ENCODE results near the gene CYTL1. TPM values are rescaled to one million over a fixed set of nuclear protein-coding genes. Genes with fewer than 3 reads are reported as not detected.

The CYTL1 gene
- total RNA-seq, 1 experiment from 2014 or later, result 3.2 TPM

- peaks cover 3% of the 10 kb centered on the region; the same call in 1 of the 2 replicates for H3K27me3 Mint-ChIP-seq (ENCODE audit: low read depth)
- no peak overlapping the region for H3K4me3 Mint-ChIP-seq
- TF ChIP-seq ATF2 (CRISPR knock-in tag; IDR thresholded peaks at IDR 0.05; ENCODE audit: borderline replicate concordance, low read depth) (no peak), OVOL2 (CRISPR knock-in tag; IDR thresholded peaks at IDR 0.05; ENCODE audit: borderline replicate concordance) (no peak), ZNF416 (CRISPR knock-in tag; IDR thresholded peaks at IDR 0.05) (no peak), ZNF317 (CRISPR knock-in tag; IDR thresholded peaks at IDR 0.05; ENCODE audit: borderline replicate concordance, low read depth) (no peak), RELA (CRISPR knock-in tag; IDR thresholded peaks at IDR 0.05; ENCODE audit: borderline replicate concordance) (no peak), ZNF121 (CRISPR knock-in tag; IDR thresholded peaks at IDR 0.05) (no peak), FOXP1 (CRISPR knock-in tag; IDR thresholded peaks at IDR 0.05; ENCODE audit: borderline replicate concordance) (no peak)
- DNase-seq (ENCODE audit: low spot score) (no peak), ATAC-seq (no peak)
- ChIA-PET POLR2A (no interaction called here), CTCF (interaction anchor here (1.1 to 1.2 kb wide), 2 partner anchors 64 to 84 kb away, joined by 4 read pairs; no protein-coding TSS in a partner anchor)
- no peaks in the 10 kb centered on the region; the same call in 1 of the 2 replicates for H3K4me1 Mint-ChIP-seq
- H3K36me3 Mint-ChIP-seq, result no peaks in the 10 kb centered on the region
- no peak overlapping the region for H3K27ac Mint-ChIP-seq
- H3K9me3 Mint-ChIP-seq, result peaks cover 3% of the 10 kb centered on the region; the same call in 1 of the 2 replicates
Observed at GRCh38 chr4:4986841-4987240, 32.4 kb downstream of the CYTL1 start.

- no peak for DNase-seq (ENCODE audit: low spot score)
- Mint-ChIP-seq H3K27ac (no peak overlapping the region), H3K27me3 (ENCODE audit: low read depth) (peaks cover 6% of the 10 kb centered on the region), H3K36me3 (no peaks in the 10 kb centered on the region), H3K4me1 (no peaks in the 10 kb centered on the region; the same call in 1 of the 2 replicates), H3K4me3 (no peak overlapping the region), H3K9me3 (peaks cover 3% of the 10 kb centered on the region; the same call in 1 of the 2 replicates)
- ATAC-seq, result peak; percentile 80
- TF ChIP-seq ATF1 (CRISPR knock-in tag; IDR thresholded peaks at IDR 0.05), result no peak
- no peak for TF ChIP-seq TP53 (CRISPR knock-in tag; IDR thresholded peaks at IDR 0.05)
- no peak for TF ChIP-seq ESRRA (CRISPR knock-in tag; IDR thresholded peaks at IDR 0.05; ENCODE audit: borderline replicate concordance)
- TF ChIP-seq JUN (CRISPR knock-in tag; IDR thresholded peaks at IDR 0.05), result no peak
- no peak for TF ChIP-seq AFF4 (CRISPR knock-in tag; IDR thresholded peaks at IDR 0.05; ENCODE audit: borderline replicate concordance)
- no peak for TF ChIP-seq ZSCAN18 (CRISPR knock-in tag; IDR thresholded peaks at IDR 0.05)
- TF ChIP-seq ATF3 (CRISPR knock-in tag; conservative IDR thresholded peaks at IDR 0.05), result no peak
- POLR2A ChIA-PET, result no interaction called here
- CTCF ChIA-PET, result interaction anchor here (0.5 to 1.3 kb wide), 9 partner anchors 8 to 1265 kb away, joined by 3 to 4 read pairs (median 3); no protein-coding TSS in a partner anchor
Observed at GRCh38 chr4:4985844-4986243, 33.4 kb downstream of the CYTL1 start.

GRCh38 chr4:4985036-4985435, 34.2 kb downstream of the CYTL1 start:
- CTCF ChIA-PET, result interaction anchor here (1.0 to 1.3 kb wide), 3 partner anchors 9 to 472 kb away, joined by 3 to 4 read pairs (median 3); no protein-coding TSS in a partner anchor

More at GRCh38 chr4:4985036-4985435, 34.2 kb downstream of the CYTL1 start:
- DNase-seq (ENCODE audit: low spot score) (no peak), ATAC-seq (no peak)
- TF ChIP-seq NR3C1 (CRISPR knock-in tag; conservative IDR thresholded peaks at IDR 0.05; ENCODE audit: low read depth), result no peak
- no peak for TF ChIP-seq PRDM15 (CRISPR knock-in tag; IDR thresholded peaks at IDR 0.05)
- TF ChIP-seq ZNF219 (CRISPR knock-in tag; IDR thresholded peaks at IDR 0.05; ENCODE audit: borderline replicate concordance), result no peak
- no peak for TF ChIP-seq CREB1 (CRISPR knock-in tag; IDR thresholded peaks at IDR 0.05)
- TF ChIP-seq NFATC4 (CRISPR knock-in tag; IDR thresholded peaks at IDR 0.05), result no peak
- TF ChIP-seq GRHL2 (CRISPR knock-in tag; IDR thresholded peaks at IDR 0.05; ENCODE audit: insufficient replicate concordance, severe bottlenecking), result no peak
- H3K4me3 Mint-ChIP-seq, result no peak overlapping the region
- H3K27me3 Mint-ChIP-seq (ENCODE audit: low read depth), result peaks cover 6% of the 10 kb centered on the region
- no peaks in the 10 kb centered on the region; the same call in 1 of the 2 replicates for H3K4me1 Mint-ChIP-seq
- peaks cover 8% of the 10 kb centered on the region for H3K9me3 Mint-ChIP-seq
- H3K36me3 Mint-ChIP-seq, result peaks cover 3% of the 10 kb centered on the region; the same call in 1 of the 2 replicates
- H3K27ac Mint-ChIP-seq, result no peak overlapping the region
- POLR2A ChIA-PET, result no interaction called here

All from WTC11 (cell line).